HG03159 (cell line): ENCODE measurements around the gene SIKE1.
A peak's percentile ranks its signal among the peaks of the same experiment; 100 is the strongest.
"Not testable (repeated sequence)": the region's sequence is repeated elsewhere in the genome, so short reads cannot be mapped to it uniquely, and the experiment has no call there.

Experiments
- ATAC-seq: cut with Tn5 transposase; IDR thresholded peaks from one replicate; pipeline ENCODE4 v1.9.1; 2021; ENCODE audit warnings: mild to moderate bottlenecking, moderate library complexity; ENCODE audit not compliant: unreplicated experiment

The SIKE1 gene

DNA sequence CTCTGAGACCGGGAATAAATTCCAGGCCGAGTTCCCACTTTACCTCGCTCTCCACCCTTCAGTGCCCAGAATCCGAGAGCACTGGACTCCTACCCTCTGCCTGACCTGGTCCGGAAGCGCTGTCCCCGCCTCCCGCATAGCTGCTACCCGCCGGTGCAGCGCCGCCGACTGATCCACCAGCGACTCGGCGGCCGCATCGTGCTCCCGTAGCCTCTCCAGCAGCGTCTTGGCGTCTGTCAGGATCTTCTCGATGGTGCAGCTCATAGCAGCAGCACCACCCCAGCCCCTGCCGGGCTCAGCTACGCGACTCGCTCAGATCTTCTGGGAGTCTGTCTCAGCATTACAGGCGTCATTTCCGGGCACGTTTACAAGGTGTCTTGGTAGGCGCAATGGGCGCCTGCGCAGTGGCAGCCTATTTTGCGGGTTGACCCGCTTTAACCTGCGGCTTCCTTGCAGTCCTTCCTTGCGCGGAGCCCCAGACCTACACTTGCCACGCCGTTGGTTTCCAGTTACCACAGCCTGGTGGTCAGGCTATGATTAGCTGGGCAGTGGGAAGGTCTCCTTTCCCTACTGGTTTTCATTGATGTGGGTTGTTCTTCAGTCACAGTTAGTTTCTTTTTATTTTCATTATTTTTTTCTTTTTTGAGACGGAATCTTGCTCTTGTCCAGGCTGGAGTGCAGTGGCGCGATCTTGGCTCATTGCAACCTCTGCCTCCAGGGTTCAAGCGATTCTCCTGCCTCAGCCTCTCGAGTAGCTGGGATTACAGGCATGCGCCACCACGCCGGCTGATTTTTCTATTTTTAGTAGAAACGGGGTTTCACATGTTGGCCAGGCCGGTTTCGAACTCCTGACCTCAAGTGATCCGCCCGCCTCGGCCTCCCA, at the start of gene SIKE1:
SIKE1 (minus strand) TSS at position 342 of the 883 bp plus-strand sequence; CDS start at position 264, 78 bp downstream.
- peak; percentile 100 for ATAC-seq

DNA sequence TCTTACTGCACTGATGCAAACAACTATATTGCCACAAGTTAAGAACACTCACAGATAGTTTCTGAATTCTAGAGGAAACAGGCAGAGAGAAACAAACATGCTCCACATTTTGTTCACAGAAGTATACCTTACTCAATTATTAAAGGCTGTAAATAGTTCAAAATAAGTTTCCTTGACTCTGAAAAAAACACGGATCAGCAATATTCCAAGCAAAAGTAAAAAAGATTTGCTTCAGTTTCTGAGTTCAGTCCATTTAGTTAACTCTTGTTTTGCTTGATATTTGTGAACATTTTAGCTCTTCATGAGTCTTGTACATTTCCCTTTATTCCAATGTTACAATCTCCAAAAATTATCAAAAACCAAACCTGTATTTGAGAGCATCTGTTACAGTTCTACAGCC, 49.6 kb upstream of the SIKE1 start:
- not testable (repeated sequence) for ATAC-seq

DNA sequence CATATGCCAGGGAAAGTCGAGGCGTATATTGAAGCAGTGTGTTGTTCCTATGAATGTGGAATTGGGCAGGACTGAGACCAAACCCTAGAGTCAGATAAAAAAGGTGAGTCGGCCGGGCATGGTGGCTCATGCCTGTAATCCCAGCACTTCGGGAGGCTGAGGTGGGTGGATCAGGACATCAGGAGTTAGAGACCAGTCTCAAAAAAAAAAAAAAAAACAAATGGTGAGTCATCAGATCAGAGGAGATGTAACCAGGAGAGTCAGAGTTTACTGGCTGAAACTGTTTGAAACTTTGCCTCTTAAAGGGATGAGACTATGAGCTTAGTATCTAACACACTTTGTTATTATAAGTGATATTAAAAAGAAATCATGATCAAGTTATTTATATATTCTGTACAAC, 47.8 kb upstream of the SIKE1 start:
- no peak for ATAC-seq

DNA sequence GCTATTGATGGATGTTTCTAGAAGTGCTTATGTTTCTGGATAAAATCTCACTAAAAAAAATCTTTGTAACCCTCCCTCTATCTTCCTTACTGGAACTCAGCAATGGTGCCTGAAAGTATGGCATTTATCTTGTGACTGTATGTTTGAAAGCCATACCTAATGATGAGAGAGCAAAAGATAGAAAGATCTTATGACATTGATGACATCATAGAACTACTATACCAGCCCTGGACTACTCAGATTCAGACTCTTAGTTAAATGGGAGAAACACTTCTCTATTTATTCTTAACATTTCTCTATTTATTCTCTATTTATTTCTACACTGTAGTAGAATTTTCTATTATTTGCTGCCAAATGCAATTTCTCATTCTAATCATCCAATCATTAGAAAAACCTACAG, 41.5 kb upstream of the SIKE1 start:
- no peak for ATAC-seq

DNA sequence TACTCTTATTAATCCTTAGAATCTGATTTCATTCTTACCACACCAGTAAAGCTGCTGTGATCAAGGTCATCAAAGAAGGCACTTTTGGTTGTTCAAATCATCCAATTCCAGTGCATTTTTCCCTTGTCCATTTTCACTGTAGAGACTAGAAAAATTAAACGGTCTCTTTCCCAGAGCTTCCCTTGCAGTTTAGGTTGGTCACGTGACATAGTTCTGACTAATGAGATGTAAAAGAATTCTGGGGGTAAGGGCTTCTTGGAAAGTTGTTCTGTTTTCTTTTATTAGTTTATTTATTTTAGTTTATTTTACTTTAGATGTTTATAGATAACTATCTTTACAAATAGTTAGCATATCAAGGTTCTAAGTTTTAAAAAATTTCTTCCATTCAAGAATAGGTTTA, 39.9 kb upstream of the SIKE1 start:
- ATAC-seq = no peak

DNA sequence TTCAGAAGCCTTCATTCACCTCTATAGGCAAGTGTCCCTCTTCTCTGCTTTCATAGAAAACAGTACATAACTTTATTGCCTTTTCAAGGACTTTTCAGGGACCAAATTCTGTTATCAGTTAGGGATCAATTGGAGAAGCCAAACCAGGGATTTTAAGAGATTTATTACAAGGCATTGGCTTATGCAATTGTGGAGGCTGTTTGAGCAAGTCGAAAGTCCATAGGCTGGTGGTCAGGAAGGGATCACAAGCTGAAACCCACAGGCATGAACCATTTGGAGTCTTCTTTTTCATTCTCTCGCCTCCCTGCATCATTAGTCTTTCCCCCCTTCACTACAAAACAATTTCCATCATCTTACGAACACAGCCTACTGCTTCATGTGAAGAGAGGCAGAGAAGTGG, 39.4 kb upstream of the SIKE1 start:
- ATAC-seq = no peak

DNA sequence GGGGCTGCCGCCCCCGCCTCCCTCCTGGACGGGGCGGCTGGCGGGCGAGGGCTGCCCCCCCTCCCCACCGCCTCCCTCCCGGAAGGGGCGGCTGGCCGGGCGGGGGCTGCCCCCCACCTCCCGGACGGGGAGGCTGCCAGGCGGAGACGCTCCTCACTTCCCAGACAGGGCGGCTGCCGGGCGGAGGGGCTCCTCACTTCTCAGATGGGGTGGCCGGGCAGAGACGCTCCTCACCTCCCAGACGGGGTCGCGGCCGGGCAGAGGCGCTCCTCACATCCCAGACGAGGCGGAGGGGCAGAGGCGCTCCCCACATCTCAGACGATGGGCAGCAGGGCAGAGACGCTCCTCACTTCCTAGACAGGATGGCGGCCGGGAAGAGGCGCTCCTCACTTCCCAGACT, 24.0 kb upstream of the SIKE1 start:
- ATAC-seq = not testable (repeated sequence)

DNA sequence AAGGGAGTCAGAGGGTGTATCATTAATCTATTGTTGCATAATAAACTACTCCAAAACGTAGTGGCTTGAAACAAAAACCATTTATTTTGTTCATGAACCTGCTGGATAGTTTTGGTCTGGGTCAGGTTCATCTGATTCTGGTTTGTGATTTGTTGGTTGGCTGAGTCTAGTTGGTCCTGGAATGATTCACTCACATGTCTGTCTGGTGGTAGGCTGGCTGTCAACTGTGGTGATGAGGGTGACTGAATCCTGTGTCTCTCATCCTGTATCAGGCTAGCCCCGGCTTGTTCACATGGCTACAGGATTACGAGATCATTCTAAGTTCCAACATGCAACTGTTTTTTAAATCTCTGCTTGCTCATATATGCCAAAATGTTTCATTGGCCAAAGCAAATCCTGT, 22.5 kb upstream of the SIKE1 start:
- ATAC-seq = no peak

DNA sequence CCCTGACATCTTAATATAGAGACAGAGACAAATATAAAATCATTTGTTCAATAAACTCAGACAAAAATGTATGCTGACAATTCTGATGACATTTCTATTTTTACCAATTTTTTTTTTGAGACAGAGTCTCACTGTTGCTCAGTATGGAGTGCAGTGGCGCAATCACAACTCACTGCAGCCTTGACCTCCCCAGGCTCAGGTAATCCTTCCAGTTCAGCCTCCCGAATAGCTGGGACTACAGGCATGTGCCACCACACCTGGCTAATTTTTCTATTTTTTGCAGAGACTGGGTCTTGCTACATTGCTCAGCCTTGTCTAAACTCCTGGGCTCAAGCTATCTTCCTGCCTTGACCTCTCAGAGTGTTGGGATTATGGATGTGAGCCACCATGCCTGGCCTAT, 13.6 kb upstream of the SIKE1 start:
- no peak for ATAC-seq

DNA sequence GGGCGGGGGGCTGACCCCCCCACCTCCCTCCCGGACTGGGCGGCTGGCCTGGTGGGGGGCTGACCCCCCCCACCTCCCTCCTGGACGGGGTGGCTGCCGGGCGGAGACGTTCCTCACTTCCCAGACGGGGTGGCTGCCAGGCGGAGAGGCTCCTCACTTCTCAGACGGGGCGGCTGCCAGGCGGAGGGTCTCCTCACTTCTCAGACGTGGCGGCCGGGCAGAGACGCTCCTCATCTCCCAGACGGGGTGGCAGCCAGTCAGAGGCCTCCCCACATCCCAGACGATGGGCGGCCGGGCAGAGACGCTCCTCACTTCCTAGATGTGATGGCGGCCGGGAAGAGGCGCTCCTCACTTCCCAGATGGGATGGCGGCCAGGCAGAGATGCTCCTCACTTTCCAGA, 10.1 kb upstream of the SIKE1 start:
- not testable (repeated sequence) for ATAC-seq

DNA sequence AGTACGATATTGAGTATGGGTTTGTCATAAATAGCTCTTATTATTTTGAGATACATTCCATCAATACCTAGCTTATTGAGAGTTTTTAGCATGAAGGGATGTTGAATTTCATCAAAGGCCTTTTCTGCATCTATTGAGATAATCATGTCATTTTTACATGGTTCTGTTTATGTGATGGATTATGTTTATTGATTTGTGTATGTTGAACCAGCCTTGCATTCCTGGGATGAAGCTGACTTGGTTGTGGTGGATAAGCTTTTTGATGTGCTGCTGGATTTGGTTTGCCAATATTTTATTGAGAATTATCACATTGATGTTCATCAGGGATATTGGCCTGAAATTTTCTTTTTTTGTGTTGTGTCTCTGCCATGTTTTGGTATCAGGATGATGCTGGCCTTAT, 6.0 kb upstream of the SIKE1 start:
- ATAC-seq = not testable (repeated sequence)

DNA sequence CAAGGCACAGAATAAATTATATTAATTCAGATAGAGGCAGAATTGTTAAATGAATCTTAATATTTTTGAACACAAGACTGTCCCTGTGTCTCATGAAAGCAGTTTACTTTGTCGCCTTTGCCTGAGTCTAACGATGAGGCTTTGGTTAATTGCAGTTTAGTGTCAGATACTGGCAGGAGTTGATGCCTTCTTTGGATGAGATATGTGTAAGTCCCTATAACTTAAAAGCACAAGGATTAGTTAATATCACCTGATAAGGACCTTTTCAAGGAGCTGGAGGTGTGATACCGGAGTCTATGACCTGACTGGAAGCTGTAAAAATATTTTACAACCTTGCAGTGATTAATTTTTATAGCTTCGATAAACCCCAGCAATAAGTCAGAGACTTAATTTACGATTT, 2.0 kb upstream of the SIKE1 start:
- no peak for ATAC-seq

DNA sequence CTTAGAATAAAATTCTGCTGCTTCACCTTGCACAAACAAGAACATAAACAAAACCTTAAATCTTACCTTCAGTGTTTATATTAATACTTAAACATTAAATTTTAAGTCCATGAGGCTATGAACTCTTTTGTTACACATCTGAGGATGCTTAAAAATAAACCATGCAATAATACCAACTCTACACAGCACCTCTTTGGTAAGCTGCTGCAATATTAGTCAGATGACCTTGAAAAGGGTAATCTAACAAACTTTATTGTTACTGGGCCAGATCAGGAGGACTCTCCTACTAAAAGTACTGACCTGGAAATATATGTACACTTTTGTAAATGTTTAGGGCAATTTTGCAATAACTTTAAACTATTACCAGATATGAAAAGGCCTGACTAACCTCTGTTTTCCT, 763 bp downstream of the SIKE1 start:
- no peak for ATAC-seq

DNA sequence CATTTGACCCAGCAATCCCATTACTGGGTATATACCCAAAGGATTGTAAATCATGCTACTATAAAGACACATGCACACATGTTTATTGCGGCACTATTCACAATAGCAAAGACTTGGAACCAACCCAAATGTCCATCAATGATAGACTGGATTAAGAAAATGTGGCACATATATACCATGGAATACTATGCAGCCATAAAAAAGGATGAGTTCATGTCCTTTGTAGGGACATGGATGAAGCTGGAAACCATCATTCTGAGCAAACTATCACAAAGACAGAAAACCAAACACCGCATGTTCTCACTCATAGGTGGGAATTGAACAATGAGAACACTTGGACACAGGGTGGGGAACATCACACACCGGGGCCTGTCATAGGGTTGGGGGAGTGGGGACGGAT, 3.8 kb downstream of the SIKE1 start:
- not testable (repeated sequence) for ATAC-seq

DNA sequence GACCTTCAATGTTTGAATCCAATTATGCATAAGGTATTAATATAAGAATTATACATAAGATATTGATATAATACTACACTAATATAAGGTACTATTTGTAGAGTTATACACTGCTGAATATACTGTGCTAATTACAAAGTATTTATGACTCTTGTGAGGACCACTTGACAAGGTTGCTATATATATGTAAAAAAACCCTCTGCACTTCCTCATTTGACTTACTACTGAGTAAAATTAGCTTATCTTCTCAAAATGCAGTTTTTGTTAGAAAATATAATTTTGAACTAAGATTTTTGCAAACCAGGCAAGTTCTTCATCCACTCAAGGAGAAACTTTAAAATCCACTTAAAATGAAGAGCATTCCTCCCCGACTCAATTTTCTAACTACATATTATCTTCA, 8.5 kb downstream of the SIKE1 start:
- no peak for ATAC-seq

DNA sequence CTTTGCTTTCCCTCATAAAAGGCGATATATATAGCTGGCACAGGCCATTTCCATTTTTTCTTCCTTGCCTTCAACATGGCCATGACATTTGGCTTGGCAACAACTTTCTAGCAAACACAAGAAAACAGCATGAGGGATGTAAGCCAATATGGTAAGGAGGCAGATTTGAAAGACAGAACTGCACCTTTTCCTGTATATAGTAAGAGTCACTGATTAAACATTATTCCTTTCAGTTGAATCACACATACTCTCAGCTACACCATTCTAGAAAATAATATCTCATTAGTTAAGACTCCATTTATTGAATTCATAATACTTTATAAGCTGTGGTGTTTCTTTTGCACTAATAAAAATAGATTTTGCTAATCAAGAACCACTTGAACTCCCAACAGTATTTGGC, 9.5 kb downstream of the SIKE1 start:
- ATAC-seq = no peak

DNA sequence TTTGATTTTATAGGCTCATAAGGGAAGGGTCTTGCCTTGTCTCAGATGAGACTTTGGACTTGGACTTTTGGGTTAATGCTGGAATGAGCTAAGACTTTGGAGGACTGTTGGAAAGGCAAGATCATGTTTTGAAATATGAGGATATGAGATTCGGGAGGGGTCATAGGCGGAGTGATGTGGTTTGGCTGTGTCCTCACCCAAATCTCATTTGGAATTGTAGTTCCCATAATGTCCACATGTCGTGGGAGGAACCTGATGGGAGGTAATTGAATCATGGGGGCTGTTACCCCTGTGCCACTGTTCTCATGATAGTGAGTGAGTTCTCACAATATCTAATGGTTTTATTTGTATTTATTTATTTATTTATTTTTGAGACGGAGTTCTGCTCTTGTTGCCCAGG, 15.8 kb downstream of the SIKE1 start:
- no peak for ATAC-seq

DNA sequence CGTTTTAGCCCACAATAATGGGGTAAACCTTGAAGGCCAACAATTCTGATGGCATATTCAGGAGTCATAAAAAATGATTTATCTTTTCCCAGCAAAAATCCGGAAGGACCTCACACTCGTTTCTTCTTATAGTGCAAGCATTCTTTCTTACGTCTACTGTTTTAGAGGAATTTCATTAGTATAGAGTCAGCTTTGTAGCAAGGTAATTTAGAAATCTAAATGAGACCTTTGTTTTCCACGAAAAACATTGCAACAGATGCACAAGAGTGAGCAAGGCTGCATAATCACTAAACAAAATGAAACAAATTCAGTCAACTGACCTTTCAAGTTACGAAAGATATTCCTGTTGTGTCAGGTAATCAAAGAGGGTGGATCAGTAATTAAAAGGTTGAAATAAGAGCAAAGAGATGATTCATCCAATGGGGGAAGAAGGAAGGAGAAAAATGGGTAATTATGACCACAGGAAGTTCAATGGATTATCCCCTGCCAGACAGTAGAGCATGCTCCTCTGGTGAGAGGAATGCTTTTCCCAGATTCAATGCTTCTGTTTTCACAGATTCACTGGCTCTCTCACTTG, 22.1 kb downstream of the SIKE1 start:
- ATAC-seq = no peak

DNA sequence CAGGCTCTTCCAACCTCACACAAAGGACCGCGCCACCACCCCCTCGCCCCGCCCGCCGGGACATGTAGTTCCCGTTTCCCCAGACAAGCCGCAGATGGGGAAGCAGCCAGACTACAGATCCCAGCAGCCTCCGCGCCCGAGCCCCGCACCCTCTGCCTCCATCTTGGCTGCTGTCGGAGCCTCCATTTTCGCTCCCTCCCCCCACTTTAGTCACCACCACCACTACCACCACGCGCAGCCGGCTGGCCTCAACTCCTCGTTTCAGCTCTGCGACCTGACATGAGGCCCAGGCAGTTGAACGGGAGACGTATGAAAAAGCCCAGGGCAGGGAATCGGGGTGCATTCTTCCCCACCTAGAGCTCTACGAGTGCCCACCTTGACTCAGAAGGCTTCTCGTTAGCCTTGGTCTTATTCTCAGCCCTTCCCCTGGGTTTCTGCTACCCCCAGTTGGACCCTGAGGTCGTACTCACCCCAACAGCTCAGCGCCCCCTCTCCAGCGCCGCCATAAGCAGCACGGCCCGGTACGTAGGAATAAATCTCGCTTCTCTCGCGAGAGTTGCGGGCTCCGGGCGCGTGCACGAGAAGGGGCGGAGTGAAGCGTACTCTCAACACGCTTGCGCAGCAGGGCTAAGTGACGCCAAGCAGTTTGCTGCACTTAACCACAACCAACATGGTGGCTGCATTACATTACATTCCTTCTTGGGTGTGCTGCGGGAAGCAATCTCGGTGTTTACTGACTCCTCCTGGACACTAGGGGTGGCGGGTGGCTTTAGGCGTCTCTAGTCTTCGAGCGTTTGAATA, 22.8 kb downstream of the SIKE1 start, which contains the start of gene CSDE1:
CSDE1 (minus strand) TSS at position 530 of the 801 bp plus-strand sequence. CDS start 18,094 bp downstream, outside the sequence.
- ATAC-seq = peak; percentile 82

DNA sequence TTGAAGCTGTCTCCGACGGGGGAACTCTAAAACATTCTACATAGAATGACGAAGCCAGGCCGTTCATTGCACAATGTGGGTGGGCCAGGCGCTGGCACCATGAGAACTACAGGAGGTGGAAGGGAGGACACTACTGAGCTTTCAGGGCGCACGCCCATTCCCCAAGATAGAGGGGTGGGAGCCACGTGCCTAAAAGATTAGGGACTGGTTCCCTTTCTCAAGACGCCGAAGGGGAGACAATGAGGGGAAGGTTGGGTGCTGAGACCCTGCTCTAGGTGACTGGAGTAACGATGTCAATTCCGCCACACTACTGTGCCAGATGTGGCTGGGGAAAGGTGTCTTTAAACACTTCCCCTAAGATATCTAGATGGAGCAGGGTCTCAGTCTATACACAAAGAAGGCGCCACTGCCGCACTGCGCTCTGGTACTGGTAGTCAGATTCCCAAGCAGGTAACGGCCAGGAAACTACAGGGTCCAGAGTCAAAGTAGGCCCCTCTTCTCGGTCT, 23.5 kb downstream of the SIKE1 start:
- ATAC-seq = no peak
